Stimulated activated CD8-positive, alpha-beta memory T cell treated with anti-CD3 and anti-CD28 coated beads, Interleukin-12 subunit alpha, Interleukin-12 subunit beta, amount 100 ng/mL, for 24 hours (primary cell): ENCODE measurements around the gene TNFRSF4.

Experiments
- DNase-seq: peaks from one replicate; pipeline ENCODE4 v3.0.0-alpha.2; 2020; ENCODE audit errors: extremely low read depth

Gene TNFRSF4

DNA sequence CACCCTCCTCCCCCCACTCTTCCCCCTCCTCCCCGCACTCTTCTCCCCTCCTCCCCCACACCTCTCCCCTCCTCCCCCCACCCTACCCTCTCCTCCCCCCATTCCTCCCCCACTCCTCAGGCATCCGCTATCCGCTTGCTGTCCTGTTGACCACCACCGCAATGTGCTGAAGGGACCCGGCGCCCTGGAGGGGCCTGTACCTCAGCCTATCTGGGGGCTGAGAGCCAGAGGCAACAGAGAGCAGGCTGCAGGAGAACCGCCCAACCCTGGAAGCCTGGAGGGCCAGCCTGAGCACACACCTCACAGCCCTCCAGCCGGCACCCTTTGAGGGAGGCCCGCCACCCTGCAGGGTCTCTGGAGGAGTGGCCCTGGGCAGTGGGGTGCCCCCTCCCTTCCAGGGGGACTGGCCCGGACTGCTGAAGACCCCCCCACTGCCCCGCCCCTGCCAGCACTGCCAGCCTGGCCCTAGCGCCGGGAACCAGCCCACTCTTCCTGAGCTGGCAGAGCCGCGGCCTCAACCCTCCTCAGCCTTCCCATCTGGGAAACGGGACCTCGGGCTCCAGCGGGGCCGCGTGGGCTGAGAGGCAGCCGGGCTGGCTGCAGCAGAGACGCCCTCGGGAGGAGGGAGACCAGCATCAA lies 31.3 kb upstream of the TNFRSF4 start:
- no peak for DNase-seq

DNA sequence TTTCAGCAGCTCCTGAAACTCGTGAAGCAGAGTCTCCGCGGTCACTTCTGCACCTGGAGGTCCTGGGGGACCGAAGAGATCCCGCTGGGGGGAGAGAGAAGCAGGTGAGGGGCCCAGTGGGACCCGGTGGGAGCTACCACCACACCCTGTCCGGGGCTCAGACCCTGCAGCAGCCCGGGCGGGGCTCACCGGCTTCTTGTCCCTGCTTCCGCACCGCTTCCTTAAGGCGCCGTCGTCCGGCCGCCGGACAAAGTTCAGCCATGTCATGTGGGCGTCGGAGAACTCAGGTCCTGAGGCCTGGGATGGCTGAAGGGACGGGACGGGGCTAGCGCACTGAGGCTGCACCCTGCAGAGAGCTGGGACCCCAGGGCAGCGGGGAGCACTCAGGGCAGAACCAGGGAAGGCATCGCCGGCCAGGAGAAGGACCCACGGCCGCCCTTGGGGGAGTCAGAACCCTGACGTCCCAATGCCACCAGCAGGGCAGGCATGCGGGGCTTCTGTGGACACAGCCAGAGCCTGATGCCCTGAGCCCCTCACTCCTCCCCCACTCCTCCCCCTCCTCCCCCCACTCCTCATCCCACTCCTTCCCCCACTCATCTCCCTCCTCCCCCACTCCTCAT lies 30.3 kb upstream of the TNFRSF4 start:
- DNase-seq, result no peak

DNA sequence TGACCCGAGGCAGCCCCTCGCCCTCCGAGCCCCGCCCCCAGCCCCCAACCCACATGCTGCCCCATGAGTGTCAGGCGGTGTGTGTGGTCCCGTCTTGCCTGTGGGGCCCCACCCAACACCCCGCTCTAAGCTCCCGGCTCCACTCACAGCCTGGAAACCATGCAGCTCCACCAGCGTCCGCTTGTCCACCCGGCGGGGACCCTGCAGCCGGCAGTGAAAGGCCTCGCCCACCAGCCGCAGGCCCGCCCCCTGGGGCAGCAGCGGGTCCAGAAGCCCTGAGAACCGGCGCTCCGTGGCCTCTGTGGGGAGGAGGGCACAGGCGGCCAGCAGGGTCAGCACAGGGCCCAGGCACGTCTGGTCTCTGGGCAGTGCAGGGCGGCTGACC lies 29.8 kb upstream of the TNFRSF4 start:
- no peak for DNase-seq

DNA sequence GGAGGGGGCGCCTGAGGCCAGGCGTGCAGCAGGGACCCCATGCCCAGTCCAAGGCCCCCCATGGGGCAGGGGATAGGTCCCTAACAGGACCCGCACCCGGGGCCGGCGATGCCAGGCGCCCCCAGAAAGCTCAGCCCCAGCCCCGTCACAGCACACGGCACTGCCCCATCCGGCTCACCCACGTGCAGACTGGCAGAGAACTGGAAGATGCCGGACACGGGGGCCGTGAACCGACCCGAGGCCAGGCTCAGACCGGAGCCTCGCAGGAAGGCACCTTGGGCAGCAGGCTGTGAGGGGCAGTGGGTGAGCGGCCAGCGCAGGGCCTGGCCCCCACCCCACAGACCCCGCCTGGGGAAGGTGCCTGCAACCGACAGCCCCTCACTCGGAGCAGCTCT lies 29.3 kb upstream of the TNFRSF4 start:
- no peak for DNase-seq

DNA sequence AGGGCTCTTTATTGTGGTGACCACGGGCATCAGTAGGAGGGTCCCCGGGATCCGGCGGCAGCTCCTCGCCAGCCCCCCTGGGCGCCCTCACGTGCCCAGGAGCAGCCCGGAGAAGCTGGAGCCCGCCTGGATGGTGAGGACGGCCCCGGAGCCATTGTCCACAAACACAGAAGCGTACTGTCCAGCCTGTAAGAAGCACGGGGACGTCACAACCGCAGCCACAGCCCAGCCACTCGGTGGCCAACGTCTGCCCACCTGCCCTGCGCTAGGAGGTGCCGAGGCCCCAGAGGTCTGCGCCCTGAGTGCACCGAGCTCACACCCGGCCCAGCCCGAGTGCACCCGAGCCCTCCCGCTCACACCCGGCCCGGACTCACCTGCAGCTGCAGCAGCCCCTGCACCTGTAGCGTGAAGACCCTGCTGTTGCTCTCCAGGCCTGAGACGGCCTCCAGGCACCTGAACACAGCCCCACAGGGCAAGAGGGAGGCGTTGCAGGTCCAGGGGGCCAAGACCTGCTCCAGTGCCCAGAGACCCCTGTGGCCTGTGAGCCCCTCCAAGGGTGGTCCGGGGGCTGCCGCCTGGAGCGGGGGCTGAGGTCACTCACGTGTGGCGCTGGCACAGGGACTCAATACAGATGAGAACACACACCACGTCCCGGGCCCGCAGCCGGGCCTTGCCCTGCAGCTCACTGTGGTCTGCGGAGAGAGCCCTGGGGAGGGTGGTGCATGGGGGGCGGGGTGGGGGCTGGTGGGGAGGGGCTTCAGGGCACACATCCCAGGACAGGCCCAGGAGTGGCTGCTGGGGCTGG lies 28.7 kb upstream of the TNFRSF4 start:
- no peak for DNase-seq

DNA sequence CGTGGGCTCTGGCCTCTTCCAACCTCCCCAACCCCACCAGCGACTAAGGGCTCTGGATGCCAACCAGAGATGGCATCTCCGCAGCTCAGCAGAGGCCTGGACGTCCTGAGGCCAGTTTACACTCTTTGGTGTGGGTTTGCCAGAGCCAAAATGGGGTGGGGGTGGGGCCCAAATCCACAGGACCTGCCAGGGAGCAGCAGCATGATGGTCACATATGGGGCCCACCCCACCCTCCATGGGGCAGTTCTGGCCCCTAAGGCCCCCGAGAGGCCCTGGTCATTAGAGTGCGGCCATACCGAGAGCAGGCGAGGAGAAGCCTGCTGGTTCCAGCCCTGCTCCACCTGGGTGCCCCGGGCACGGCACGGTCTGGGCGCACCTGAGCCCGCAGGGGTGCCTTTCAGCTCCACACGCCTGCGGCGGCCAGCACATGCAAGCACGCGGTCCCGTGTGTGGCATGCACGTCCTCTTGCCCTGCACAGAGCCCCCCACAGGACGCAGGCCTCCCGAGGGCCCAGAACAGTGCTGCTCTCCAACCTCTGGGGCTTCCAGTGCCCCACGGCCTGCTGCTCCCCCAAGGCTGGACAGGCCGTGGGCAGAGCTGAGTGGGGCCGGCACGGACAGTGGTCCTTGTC lies 27.8 kb upstream of the TNFRSF4 start:
- DNase-seq, result no peak

DNA sequence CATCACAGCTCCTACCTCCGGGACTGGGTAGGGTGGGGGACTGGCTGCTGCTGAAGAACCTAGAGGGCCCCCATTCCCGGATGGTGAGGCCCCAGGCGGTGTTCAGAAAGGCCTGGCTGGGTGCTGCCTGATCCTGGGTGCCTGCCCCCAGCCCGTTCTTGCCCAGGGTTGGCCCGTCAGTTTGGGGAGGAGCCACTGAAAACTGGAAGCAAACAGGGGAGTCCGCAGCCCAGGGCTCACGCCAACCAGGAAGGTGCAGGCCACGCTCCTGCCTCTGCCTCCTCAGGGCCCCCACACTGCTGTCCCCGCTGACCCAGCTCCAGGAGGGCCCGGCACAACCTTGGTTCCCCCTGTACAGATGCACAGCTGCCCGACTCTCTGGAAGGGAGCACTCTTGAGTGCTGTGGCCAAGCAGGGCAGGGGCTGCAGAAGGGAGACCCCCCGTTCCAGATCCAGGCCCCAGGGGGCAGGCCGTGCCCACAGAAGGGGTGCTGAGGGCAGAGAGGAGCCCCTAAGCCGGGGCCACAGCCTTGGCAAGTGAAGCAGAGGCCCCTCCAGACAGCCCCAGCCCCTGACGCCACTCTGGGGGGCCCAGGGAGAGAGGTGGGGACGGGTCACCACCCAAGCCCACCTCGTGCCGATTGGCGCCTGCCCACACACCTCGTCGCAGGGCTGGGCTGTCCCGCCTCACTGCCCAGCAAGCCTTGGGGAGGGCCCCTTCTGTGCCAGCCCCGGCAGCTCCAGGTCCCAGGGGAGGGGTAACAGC lies 27.1 kb upstream of the TNFRSF4 start:
- DNase-seq, result no peak

DNA sequence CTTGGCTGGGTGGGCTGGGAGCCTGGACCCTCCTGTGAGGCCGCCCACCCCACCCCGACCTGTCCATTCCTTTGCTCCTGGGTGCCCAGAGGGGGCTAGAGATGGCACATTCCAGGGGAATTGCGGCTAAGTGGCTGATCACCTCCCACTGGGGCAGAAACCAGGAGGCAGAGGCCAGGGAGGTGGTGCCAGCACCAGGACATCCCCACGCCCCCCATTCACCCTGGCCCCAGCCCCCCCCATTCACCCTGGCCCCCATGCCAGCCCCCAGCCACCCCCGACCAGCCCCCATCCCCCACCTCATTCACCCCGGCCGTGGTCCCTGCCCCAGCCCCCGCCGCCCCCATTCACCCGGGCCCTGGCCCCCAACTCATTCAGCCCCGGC lies 26.4 kb upstream of the TNFRSF4 start:
- DNase-seq, result no peak

DNA sequence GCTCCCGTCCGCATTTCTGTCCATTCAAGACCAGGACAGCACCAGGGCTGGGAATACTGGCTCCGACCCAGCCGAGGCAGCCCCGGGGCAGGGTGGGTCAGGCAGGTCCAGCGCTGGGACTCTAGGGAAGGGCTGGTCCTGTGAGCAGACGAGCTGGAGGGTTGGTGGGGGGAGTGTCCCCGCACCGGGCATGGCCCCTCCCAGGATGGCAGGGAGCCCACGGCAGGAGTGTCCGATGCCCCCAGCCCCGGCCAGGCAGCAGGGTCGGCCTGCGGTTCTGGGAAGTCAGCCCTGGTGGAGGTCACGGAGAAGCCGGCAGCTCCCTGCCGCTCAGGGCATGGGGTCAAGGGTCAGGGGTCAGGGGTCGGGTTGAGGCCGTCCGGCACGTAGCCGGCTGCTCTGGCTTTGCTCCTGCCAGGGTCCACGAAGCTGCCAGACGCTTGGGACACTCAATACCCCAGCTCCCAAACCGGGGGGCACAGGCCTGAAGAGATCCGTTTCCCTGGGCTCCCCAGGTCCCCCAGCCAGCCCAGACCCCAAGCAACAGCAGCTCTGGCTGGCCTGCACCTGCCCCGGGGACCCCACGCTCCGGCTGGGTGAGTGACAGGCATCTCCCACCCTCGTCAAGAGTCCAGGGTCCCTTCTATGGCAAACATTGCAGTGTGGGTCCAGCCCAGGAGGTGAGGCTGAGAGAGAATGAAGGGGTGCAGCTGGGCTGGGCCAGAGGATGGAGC lies 25.8 kb upstream of the TNFRSF4 start:
- DNase-seq, result no peak

DNA sequence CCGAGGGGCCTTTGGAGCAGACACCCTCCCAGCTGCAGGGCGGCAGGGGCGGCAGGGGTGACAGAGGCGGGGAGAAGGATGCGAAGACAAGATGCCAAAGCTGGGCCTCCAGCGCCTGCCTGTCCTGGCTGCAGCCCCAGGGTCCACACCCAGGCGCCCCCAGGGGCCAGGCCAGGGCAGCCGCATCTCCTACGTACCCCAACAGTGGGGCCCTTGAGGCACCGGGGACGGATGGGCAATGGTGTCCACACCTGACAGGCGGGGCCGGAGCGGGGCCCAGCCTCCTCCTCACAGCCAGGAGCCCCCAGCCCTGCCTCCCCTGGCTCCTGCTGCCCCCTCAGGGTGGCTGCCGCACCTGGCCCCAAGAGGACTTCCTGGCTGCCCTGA lies 25.3 kb upstream of the TNFRSF4 start:
- no peak for DNase-seq

DNA sequence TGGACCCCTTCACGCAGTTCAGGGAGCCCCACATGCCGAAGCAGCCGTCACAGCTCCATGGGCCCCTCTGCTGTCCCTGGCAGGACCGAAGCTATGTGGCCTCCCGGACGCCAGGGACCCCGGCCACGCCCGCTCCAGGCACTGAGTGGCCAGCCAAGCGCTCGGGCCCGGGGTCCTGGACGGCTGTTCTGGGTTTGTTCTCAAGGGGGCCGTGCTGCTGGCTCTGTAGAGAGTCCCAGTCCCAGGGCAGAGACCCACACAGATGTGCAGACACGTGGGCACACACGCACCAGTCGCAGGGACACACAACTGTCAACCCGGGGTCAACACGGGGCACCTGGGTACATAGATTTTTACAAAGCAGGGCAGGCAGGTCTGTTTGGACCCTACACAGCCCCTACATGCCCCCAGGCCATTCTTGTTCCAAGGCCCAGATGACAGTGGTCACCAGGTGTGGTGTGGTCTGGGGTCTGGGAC lies 24.8 kb upstream of the TNFRSF4 start:
- no peak for DNase-seq

DNA sequence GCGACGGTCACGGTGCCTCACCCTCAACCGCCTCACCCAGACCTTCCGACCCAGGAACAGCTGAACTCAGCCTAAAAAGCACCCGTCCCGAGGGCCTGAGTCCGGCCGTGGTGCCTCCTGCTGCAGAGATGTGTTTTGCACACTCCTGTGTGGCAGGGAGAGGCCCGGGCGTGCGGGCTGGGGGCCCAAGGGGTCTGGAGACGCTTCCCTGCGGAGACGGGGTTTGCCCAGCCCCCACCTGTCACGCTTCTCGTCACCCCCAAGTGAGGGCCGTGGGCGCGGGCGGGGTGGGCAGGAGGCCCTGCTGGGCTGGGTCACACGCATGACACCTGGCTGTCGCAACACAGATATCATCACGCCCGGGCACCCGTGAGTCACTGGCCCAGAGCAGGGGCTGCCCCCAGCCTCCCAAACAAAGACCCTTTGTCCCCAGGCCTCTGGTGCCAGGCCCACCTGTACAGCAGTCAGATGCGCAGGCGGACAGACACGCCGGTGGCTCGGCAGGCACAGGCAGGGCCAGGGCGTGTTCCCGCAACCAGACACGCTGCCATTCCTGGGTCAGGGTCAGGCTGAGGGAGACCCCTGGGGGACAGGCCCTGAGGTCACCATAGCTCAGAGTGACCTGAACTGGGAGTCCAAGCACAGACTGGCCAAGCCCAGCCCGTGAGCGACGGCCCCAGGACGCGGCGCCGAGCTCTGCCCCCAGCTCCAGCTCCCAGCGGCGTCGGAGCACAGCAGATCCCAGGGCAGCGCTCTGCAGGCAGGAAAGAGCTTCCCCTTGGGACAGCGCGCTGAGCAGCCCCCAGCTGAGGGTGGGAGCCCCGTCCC lies 24.1 kb upstream of the TNFRSF4 start:
- no peak for DNase-seq

DNA sequence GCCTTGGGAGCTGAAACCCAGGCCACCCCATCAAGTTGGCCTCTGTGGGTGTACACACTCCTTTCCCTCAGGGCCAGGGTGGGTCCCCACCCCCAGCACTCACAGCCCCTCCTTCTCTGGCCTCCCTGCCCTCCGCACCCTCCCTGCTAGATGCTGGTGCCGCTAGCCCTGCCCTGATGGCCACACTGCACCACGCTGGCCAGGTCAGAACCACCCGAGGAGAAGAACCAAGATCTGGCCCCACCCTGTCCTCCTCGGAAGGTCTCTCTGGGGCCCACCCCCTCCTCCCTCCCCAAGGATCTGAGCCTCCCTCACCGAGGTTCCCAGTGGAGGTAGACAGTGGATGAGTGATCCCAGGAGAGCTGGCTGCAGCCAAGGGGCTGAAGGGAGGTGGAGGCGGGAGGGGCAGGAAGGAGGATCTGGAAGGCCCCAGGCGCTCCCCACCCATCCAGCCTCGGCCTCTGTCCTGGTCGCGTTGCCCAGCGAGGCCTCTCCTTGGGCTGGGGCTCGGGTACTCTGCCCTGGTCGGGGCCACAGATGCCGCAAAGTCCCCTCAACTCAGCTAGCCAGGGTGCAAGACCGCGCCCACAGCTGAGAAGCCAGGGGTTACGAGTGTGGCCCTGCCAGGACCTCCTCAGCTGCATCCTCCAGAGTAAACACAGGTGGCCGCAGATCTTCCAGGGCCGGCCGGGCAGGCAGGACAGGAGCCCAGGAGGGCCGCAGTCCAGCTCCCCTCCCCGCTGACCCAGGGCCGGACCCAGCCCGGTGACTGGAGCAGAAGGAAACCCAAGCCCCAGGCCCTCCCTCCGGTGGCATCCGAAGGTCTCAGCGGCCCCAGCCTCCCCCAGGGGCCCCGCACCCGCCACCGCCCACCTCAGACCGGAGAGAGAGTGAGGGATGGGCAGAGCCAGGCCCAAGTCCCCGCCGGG lies 23.3 kb upstream of the TNFRSF4 start:
- DNase-seq, result no peak

DNA sequence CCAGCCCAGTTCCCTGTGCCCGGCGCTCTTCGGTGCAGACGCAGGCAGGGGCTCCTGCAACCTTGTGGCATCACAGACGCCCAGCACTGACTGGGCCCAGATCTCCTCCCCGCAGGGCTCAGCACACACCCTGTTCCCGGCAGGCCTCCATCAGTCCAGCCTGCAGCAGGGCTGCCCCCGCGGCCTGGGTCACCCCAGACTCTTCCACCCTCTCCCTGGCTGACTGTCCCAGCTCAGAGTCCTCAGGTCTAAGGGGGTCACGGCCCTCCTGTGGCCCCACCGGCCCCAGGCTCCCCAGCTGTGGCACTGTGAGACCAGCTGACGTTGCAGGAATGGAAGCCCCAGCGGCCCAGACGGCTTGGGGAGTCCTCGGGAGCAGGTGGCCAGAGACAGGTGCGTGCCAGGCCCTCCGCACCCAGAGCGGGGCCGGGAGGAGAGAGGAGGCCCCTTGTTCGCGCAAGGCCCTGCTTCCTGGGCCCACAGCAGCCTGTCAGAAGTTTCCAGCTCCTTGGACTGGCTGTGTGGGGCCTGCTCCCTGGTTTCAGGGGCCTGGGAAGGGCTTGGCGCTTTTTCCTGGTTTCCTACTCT lies 22.3 kb upstream of the TNFRSF4 start:
- no peak for DNase-seq

DNA sequence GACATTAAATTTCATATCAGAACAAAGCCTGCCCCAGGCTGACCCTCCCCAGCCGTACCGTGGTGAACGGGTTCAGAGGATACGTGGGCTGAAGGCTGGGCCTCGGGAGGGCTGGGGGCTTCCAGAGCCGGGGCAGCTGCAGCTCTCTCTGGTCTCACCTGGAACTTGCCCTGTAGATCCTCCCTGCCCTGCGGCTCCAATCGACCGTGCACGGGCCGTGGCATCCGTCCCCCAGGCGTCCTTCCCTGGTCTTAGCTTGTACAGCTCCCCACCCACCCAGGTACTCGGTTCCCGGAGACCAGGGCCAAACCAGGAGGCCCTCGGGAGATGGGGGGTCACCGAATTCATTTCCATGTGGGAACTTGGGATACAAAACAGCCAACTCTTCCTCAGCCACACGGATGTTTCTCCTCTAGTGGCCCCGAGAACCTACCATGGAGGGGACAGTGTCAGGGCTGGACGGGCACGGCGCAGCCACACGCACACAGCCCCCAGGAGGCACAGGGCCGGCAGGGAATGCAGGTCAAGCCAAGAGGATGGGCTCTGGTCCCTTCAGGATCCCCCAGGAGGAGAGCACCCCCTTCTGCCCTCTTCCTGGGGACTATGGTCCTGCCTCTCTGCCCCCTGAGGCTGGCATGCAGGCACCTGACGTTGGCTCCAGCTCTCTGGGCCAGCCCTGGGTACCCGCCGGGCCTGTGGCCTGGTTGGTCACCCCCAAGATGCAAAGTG lies 21.2 kb upstream of the TNFRSF4 start:
- DNase-seq, result no peak

DNA sequence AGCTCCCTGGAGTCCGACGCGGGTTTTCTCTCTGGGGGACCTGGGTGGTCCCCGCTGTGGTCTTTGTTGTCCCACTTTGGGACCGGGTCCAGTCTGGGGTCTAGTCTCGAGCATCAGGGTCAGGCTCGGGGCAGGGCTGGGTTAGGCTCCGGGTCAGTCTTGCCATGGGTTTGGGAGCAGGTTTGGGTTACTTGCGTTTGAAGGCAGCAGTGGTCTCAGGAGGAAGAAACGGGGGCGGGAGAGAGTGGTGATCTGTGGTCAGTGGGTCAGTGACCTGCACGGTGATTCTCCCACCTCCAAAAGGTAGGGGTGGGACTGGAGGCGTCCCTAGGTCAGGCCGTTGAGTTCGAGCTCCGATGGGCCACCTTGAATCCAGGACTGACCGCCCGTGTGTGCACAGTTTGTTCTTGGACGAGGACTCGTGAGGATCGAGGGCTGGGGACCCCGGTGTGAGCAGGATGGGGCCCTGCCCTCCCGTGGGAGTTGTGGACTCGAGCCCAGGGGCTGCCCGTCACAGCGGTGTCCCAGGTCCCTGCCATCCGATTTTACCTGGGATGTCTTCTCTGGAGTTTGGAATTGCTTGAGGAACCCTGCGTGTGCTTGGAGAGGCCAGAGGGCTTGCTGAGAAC lies 20.3 kb upstream of the TNFRSF4 start:
- DNase-seq, result no peak

DNA sequence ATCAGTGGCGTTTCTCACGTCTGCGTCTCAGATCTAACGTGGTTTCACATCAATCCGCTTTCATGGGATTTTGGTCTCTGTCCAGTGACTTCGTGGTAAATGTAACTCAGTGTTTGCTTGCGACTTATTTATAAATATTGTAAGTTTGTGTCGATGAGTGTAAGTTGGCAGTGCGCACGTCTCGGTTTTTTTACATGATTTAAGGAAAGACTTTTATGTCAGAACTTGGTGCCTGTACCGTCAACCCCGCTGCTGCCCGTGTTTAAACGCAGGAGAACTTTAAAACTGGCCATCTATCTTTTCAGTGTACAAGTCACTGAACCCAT lies 19.6 kb upstream of the TNFRSF4 start:
- DNase-seq, result no peak
